ENCODE data around the gene ZBTB16.

Gene ZBTB16

GRCh38 chr11:114282488-114282887, 223.0 kb downstream of the ZBTB16 start:
- H3K27ac ChIP-seq: no peak overlapping the region
- no peaks in the 10 kb centered on the region for H4K20me1 ChIP-seq (ENCODE audit: insufficient read depth)
- H3K4me1 ChIP-seq (ENCODE audit: low read depth, poor library complexity, severe bottlenecking): no peaks in the 10 kb centered on the region
- H3K36me3 ChIP-seq (ENCODE audit: insufficient read depth): no peaks in the 10 kb centered on the region
- TF ChIP-seq CTCF (conservative IDR thresholded peaks at IDR 0.05; ENCODE audit: low read depth, low read length): no peak
- H3K4me2 ChIP-seq: no peak overlapping the region
- H2AFZ ChIP-seq (ENCODE audit: low read depth): no peak overlapping the region
- H3K4me3 ChIP-seq (IDR thresholded peaks at IDR 0.05; ENCODE audit: insufficient read depth, low read depth, low read length): no peak overlapping the region
- no peaks in the 10 kb centered on the region for H3K79me2 ChIP-seq (ENCODE audit: insufficient read depth, low read depth)
- no peak overlapping the region for H3K9ac ChIP-seq
- no peaks in the 10 kb centered on the region for H3K27me3 ChIP-seq (ENCODE audit: insufficient read depth, low read depth)

GRCh38 chr11:114283422-114283821, 223.9 kb downstream of the ZBTB16 start:
- Histone ChIP-seq H3K79me2 (ENCODE audit: insufficient read depth, low read depth) (no peaks in the 10 kb centered on the region), H3K27me3 (ENCODE audit: insufficient read depth, low read depth) (no peaks in the 10 kb centered on the region), H3K9ac (no peak overlapping the region), H3K36me3 (ENCODE audit: insufficient read depth) (no peaks in the 10 kb centered on the region), H2AFZ (ENCODE audit: low read depth) (no peak overlapping the region), H3K4me3 (IDR thresholded peaks at IDR 0.05; ENCODE audit: insufficient read depth, low read depth, low read length) (no peak overlapping the region), H3K4me2 (no peak overlapping the region), H3K4me1 (ENCODE audit: low read depth, poor library complexity, severe bottlenecking) (no peaks in the 10 kb centered on the region), H4K20me1 (ENCODE audit: insufficient read depth) (no peaks in the 10 kb centered on the region), H3K27ac (no peak overlapping the region)
- TF ChIP-seq CTCF (conservative IDR thresholded peaks at IDR 0.05; ENCODE audit: low read depth, low read length): no peak

GRCh38 chr11:114284021-114284420, 224.5 kb downstream of the ZBTB16 start:
- Histone ChIP-seq H3K27me3 (ENCODE audit: insufficient read depth, low read depth) (no peaks in the 10 kb centered on the region), H2AFZ (ENCODE audit: low read depth) (no peak overlapping the region), H3K4me2 (no peak overlapping the region), H3K36me3 (ENCODE audit: insufficient read depth) (no peaks in the 10 kb centered on the region), H3K79me2 (ENCODE audit: insufficient read depth, low read depth) (no peaks in the 10 kb centered on the region), H3K4me1 (ENCODE audit: low read depth, poor library complexity, severe bottlenecking) (no peaks in the 10 kb centered on the region), H3K4me3 (IDR thresholded peaks at IDR 0.05; ENCODE audit: insufficient read depth, low read depth, low read length) (no peak overlapping the region), H3K9ac (no peak overlapping the region), H4K20me1 (ENCODE audit: insufficient read depth) (no peaks in the 10 kb centered on the region), H3K27ac (no peak overlapping the region)
- TF ChIP-seq CTCF (conservative IDR thresholded peaks at IDR 0.05; ENCODE audit: low read depth, low read length): no peak

GRCh38 chr11:114284914-114285313, 225.4 kb downstream of the ZBTB16 start:
- TF ChIP-seq CTCF (conservative IDR thresholded peaks at IDR 0.05; ENCODE audit: low read depth, low read length): no peak
- H3K36me3 ChIP-seq (ENCODE audit: insufficient read depth): no peaks in the 10 kb centered on the region
- H3K27ac ChIP-seq: no peak overlapping the region
- H3K9ac ChIP-seq: no peak overlapping the region
- no peak overlapping the region for H3K4me2 ChIP-seq
- no peak overlapping the region for H3K4me3 ChIP-seq (IDR thresholded peaks at IDR 0.05; ENCODE audit: insufficient read depth, low read depth, low read length)
- no peaks in the 10 kb centered on the region for H3K4me1 ChIP-seq (ENCODE audit: low read depth, poor library complexity, severe bottlenecking)
- no peaks in the 10 kb centered on the region for H4K20me1 ChIP-seq (ENCODE audit: insufficient read depth)
- H3K27me3 ChIP-seq (ENCODE audit: insufficient read depth, low read depth): no peaks in the 10 kb centered on the region
- no peak overlapping the region for H2AFZ ChIP-seq (ENCODE audit: low read depth)
- no peaks in the 10 kb centered on the region for H3K79me2 ChIP-seq (ENCODE audit: insufficient read depth, low read depth)
